ENCODE results near the gene SMTN. TPM values are rescaled to one million over a fixed set of nuclear protein-coding genes. Genes with fewer than 3 reads are reported as not detected.
"Not testable (repeated sequence)": the region's sequence is repeated elsewhere in the genome, so short reads cannot be mapped to it uniquely, and the experiment has no call there.

Gene SMTN
- total and polyA plus RNA-seq, 2 donors: 4.5 to 26.3 TPM

GRCh38 chr22:31068970-31069369 is 12.1 kb upstream of the SMTN start:
- Histone ChIP-seq H3K27ac (ENCODE audit: low read depth in 1 of 2, low read length in 1 of 2) (no peak overlapping the region), H3K27me3 (ENCODE audit: control insufficient read depth in 2 of 2, insufficient read depth in 1 of 2, low read length in 1 of 2) (no peaks in the 10 kb centered on the region), H3K36me3 (ENCODE audit: control insufficient read depth in 2 of 2, insufficient read depth in 2 of 2, low read length in 1 of 2) (no peaks in the 10 kb centered on the region), H3K4me1 (ENCODE audit: control insufficient read depth in 2 of 2, insufficient read depth in 2 of 2, low read length in 2 of 2) (no peaks in the 10 kb centered on the region), H3K9me3 (ENCODE audit: control insufficient read depth in 2 of 2, insufficient read depth in 1 of 2, low read length in 1 of 2) (no peaks in the 10 kb centered on the region), H3K4me3 (ENCODE audit: low read length in 2 of 2) (no peak overlapping the region)
- WGBS: 93% methylated on average over 11 of the region's 11 CpGs
- DNase-seq (ENCODE audit: low read depth in 6 of 9, low spot score in 9 of 9): no peak

GRCh38 chr22:31069691-31070314 is 11.3 kb upstream of the SMTN start:
- not testable (repeated sequence) for H3K4me3 ChIP-seq (ENCODE audit: low read length in 2 of 2); H3K27ac ChIP-seq (ENCODE audit: low read depth in 1 of 2, low read length in 1 of 2); H3K9me3 ChIP-seq (ENCODE audit: control insufficient read depth in 2 of 2, insufficient read depth in 1 of 2, low read length in 1 of 2); H3K27me3 ChIP-seq (ENCODE audit: control insufficient read depth in 2 of 2, insufficient read depth in 1 of 2, low read length in 1 of 2); DNase-seq (ENCODE audit: low read depth in 6 of 9, low spot score in 9 of 9); H3K36me3 ChIP-seq (ENCODE audit: control insufficient read depth in 2 of 2, insufficient read depth in 2 of 2, low read length in 1 of 2); H3K4me1 ChIP-seq (ENCODE audit: control insufficient read depth in 2 of 2, insufficient read depth in 2 of 2, low read length in 2 of 2)
- 89% methylated on average over 6 of the region's 6 CpGs for WGBS

GRCh38 chr22:31073125-31073524 is 8.0 kb upstream of the SMTN start:
- H3K4me3 ChIP-seq (ENCODE audit: low read length in 2 of 2); DNase-seq (ENCODE audit: low read depth in 6 of 9, low spot score in 9 of 9); H3K27me3 ChIP-seq (ENCODE audit: control insufficient read depth in 2 of 2, insufficient read depth in 1 of 2, low read length in 1 of 2); H3K9me3 ChIP-seq (ENCODE audit: control insufficient read depth in 2 of 2, insufficient read depth in 1 of 2, low read length in 1 of 2); H3K27ac ChIP-seq (ENCODE audit: low read depth in 1 of 2, low read length in 1 of 2); H3K4me1 ChIP-seq (ENCODE audit: control insufficient read depth in 2 of 2, insufficient read depth in 2 of 2, low read length in 2 of 2); H3K36me3 ChIP-seq (ENCODE audit: control insufficient read depth in 2 of 2, insufficient read depth in 2 of 2, low read length in 1 of 2): not testable (repeated sequence)
- 84% methylated on average over 9 of the region's 9 CpGs for WGBS

DNA sequence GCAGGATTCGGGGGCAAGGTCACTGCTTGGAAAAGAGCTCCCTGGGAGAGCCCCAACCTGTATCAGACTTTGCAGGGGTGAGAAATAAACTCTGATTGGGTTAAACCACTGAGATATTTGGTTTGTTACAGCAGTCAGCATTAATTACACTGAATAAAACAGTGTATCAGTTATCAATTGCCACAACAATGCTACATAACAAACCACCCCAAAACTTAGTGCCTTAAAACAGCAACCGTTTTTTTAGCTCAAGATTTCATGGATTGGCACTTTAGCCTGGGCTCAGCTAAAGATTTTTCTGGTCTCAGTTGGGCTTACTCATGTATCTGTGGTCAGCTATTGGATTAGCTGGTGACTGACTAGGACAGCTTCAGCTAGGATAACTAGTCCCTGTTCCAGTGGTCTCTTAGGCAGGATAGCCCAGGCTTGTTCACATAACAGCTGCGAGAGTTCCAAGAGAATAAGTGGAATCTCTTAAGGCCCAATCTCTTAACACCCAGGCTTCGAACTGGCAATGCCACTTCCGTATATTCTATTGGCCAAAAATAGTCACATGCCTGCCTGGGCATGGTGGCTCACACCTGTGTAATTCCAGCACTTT is 7.5 kb upstream of the SMTN start:
- not testable (repeated sequence) for H3K36me3 ChIP-seq (ENCODE audit: control insufficient read depth in 2 of 2, insufficient read depth in 2 of 2, low read length in 1 of 2); H3K4me3 ChIP-seq (ENCODE audit: low read length in 2 of 2); H3K27ac ChIP-seq (ENCODE audit: low read depth in 1 of 2, low read length in 1 of 2); DNase-seq (ENCODE audit: low read depth in 6 of 9, low spot score in 9 of 9); H3K9me3 ChIP-seq (ENCODE audit: control insufficient read depth in 2 of 2, insufficient read depth in 1 of 2, low read length in 1 of 2); H3K27me3 ChIP-seq (ENCODE audit: control insufficient read depth in 2 of 2, insufficient read depth in 1 of 2, low read length in 1 of 2); H3K4me1 ChIP-seq (ENCODE audit: control insufficient read depth in 2 of 2, insufficient read depth in 2 of 2, low read length in 2 of 2)
- 97% methylated on average over 5 of the region's 5 CpGs for WGBS

DNA sequence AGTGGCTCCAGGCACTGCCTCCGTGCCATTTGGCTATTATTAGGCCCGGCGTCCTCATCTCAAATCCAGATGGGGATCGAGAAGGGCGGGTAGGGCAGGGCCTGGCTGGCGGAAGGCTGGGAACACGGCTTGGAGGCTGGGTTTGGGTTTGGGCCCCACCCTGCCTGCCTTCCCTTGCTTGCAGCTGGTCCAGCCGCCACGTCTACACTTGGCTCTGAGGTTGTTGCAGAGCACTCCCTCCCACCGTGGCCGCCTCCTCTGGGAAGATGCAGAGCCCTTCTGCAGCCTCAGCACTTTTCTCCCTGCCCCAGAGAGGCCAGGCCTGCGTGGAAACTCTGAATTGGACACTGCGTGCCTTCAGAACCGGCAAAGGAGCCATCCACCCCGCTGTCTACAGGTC is 5.2 kb upstream of the SMTN start:
- no peak for DNase-seq (ENCODE audit: low read depth in 6 of 9, low spot score in 9 of 9)
- 89% methylated on average over 15 of the region's 15 CpGs for WGBS
- Histone ChIP-seq H3K9me3 (ENCODE audit: control insufficient read depth in 2 of 2, insufficient read depth in 1 of 2, low read length in 1 of 2) (no peaks in the 10 kb centered on the region), H3K27me3 (ENCODE audit: control insufficient read depth in 2 of 2, insufficient read depth in 1 of 2, low read length in 1 of 2) (no peaks in the 10 kb centered on the region), H3K4me3 (ENCODE audit: low read length in 2 of 2) (no peak overlapping the region), H3K4me1 (ENCODE audit: control insufficient read depth in 2 of 2, insufficient read depth in 2 of 2, low read length in 2 of 2) (peaks cover 0 to 5% of the 10 kb centered on the region in 2 donors), H3K36me3 (ENCODE audit: control insufficient read depth in 2 of 2, insufficient read depth in 2 of 2, low read length in 1 of 2) (no peaks in the 10 kb centered on the region), H3K27ac (ENCODE audit: low read depth in 1 of 2, low read length in 1 of 2) (no peak overlapping the region)

DNA sequence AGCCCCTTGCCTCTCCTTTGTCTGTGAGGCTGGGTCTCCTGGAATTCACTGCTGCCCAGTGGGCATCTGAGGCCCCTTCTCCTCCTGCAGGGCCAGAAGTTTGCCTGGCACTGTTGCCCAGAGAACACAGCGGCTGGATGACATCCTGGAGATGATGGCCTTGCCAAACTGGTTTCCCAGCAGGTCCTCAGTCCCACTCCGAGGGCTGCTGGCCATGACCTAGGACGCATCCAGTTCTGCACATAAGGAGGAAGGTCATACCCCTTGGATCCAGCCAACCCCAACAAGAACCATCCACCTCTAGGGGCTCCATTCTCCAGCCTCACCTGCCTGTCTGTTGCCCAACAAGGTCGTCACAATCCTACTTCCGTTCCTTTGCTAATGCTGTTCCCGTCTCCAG is 3.4 kb upstream of the SMTN start:
- Histone ChIP-seq H3K27me3 (ENCODE audit: control insufficient read depth in 2 of 2, insufficient read depth in 1 of 2, low read length in 1 of 2) (no peaks in the 10 kb centered on the region), H3K9me3 (ENCODE audit: control insufficient read depth in 2 of 2, insufficient read depth in 1 of 2, low read length in 1 of 2) (no peaks in the 10 kb centered on the region), H3K36me3 (ENCODE audit: control insufficient read depth in 2 of 2, insufficient read depth in 2 of 2, low read length in 1 of 2) (no peaks in the 10 kb centered on the region), H3K4me3 (ENCODE audit: low read length in 2 of 2) (no peak overlapping the region), H3K4me1 (ENCODE audit: control insufficient read depth in 2 of 2, insufficient read depth in 2 of 2, low read length in 2 of 2) (peaks cover 12 to 19% of the 10 kb centered on the region in 2 donors), H3K27ac (ENCODE audit: low read depth in 1 of 2, low read length in 1 of 2) (no peak overlapping the region)
- no peak for DNase-seq (ENCODE audit: low read depth in 6 of 9, low spot score in 9 of 9)
- WGBS: 95% methylated on average over 6 of the region's 6 CpGs

DNA sequence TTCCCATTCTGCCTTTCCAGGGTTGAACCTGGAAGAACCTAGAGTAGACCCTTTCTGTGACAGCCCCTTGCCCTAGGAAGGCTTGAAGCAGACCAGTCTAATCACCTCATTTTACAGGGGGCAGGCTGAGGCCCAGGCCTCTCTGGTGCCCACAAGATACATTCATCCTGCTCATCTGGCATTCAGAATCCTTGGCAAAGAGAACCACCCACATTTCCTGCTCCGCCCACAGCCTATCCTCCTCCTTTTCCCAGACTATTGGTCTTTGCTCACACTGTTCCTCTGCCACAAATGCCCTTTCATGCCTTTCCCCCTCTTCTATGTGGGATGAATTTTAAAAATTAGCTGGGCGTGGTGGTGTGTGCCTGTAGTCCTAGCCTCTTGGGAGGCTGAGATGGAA is 2.7 kb upstream of the SMTN start:
- H3K27me3 ChIP-seq (ENCODE audit: control insufficient read depth in 2 of 2, insufficient read depth in 1 of 2, low read length in 1 of 2): not testable (repeated sequence)

GRCh38 chr22:31079095-31079642 is 1.9 kb upstream of the SMTN start:
- Histone ChIP-seq H3K4me1 (ENCODE audit: control insufficient read depth in 2 of 2, insufficient read depth in 2 of 2, low read length in 2 of 2) (peaks cover 16 to 34% of the 10 kb centered on the region in 2 donors), H3K4me3 (ENCODE audit: low read length in 2 of 2) (no peak overlapping the region), H3K27ac (ENCODE audit: low read depth in 1 of 2, low read length in 1 of 2) (no peak overlapping the region), H3K27me3 (ENCODE audit: control insufficient read depth in 2 of 2, insufficient read depth in 1 of 2, low read length in 1 of 2) (no peaks in the 10 kb centered on the region), H3K36me3 (ENCODE audit: control insufficient read depth in 2 of 2, insufficient read depth in 2 of 2, low read length in 1 of 2) (no peaks in the 10 kb centered on the region), H3K9me3 (ENCODE audit: control insufficient read depth in 2 of 2, insufficient read depth in 1 of 2, low read length in 1 of 2) (no peaks in the 10 kb centered on the region)
- no peak for DNase-seq (ENCODE audit: low read depth in 6 of 9, low spot score in 9 of 9)
- 92% methylated on average over 12 of the region's 12 CpGs for WGBS

More for the DNA sequence above, 2.7 kb upstream of the SMTN start:
- not testable (repeated sequence) for H3K9me3 ChIP-seq (ENCODE audit: control insufficient read depth in 2 of 2, insufficient read depth in 1 of 2, low read length in 1 of 2); H3K4me3 ChIP-seq (ENCODE audit: low read length in 2 of 2); H3K36me3 ChIP-seq (ENCODE audit: control insufficient read depth in 2 of 2, insufficient read depth in 2 of 2, low read length in 1 of 2); H3K27ac ChIP-seq (ENCODE audit: low read depth in 1 of 2, low read length in 1 of 2); DNase-seq (ENCODE audit: low read depth in 6 of 9, low spot score in 9 of 9)
- H3K4me1 ChIP-seq (ENCODE audit: control insufficient read depth in 2 of 2, insufficient read depth in 2 of 2, low read length in 2 of 2): peaks cover 16 to 26% of the 10 kb centered on the region in 2 donors
- 67% methylated on average over 2 of the region's 2 CpGs for WGBS

DNA sequence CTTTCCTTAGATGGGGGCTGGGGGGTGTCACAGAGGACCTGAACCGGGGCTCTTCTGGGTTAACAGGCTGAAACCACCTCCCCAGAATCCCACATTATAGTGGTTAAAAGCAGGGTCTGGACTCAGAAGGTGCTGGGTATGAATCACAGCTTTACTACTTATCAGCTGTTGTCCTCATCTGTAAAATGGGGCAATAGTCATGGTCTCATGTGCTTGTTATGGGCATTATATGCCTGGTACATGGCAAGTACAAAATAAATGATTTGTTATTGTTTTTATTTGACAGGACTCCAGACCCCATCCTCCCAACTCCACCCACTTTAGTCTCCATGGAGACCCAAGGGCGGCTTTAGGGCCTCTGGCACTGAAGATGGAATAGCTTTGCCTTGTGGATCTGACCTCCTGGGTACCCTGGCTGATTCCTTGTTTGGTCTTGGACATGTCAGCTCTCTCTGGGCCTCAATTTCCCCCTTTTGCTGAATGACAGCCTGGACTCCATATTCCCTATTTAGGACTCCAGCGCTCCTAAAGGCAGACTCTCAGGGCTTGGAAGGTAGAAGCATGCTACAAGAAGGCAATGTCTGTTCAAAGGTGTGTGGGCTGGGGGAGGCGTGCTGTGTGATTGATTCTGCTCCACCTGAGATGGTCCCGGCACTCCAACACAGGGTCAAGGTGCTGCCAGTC is 812 bp upstream of the SMTN start:
- peak overlapping the region; percentile 71 to 74 for H3K4me3 ChIP-seq (ENCODE audit: low read length in 2 of 2)
- peak overlapping the region in 1 of 2 donors; percentile 0 for H3K27ac ChIP-seq (ENCODE audit: low read depth in 1 of 2, low read length in 1 of 2)
- no peaks in the 10 kb centered on the region for H3K36me3 ChIP-seq (ENCODE audit: control insufficient read depth in 2 of 2, insufficient read depth in 2 of 2, low read length in 1 of 2)
- DNase-seq (ENCODE audit: low read depth in 6 of 9, low spot score in 9 of 9): no peak
- no peaks in the 10 kb centered on the region for H3K9me3 ChIP-seq (ENCODE audit: control insufficient read depth in 2 of 2, insufficient read depth in 1 of 2, low read length in 1 of 2)
- H3K4me1 ChIP-seq (ENCODE audit: control insufficient read depth in 2 of 2, insufficient read depth in 2 of 2, low read length in 2 of 2): peaks cover 18 to 42% of the 10 kb centered on the region in 2 donors
- no peaks in the 10 kb centered on the region for H3K27me3 ChIP-seq (ENCODE audit: control insufficient read depth in 2 of 2, insufficient read depth in 1 of 2, low read length in 1 of 2)
- 42% methylated on average over 5 of the region's 5 CpGs for WGBS
